ENCODE data around the gene GPC5. TPM values are rescaled to one million over a fixed set of nuclear protein-coding genes. Genes with fewer than 3 reads are reported as not detected.
"Not testable (repeated sequence)": the region's sequence is repeated elsewhere in the genome, so short reads cannot be mapped to it uniquely, and the experiment has no call there.

The GPC5 gene
- polyA plus RNA-seq, 10 donors = 0.16 to 0.77 (median 0.26) TPM

- DNase-seq = no peak
These were observed 469.9 kb downstream of the GPC5 start for GRCh38 chr13:91868351-91868750.

- DNase-seq = no peak
These were observed 480.1 kb downstream of the GPC5 start for GRCh38 chr13:91878491-91878890.

- DNase-seq = no peak
These were observed 480.9 kb downstream of the GPC5 start for GRCh38 chr13:91879360-91879759.

DNA sequence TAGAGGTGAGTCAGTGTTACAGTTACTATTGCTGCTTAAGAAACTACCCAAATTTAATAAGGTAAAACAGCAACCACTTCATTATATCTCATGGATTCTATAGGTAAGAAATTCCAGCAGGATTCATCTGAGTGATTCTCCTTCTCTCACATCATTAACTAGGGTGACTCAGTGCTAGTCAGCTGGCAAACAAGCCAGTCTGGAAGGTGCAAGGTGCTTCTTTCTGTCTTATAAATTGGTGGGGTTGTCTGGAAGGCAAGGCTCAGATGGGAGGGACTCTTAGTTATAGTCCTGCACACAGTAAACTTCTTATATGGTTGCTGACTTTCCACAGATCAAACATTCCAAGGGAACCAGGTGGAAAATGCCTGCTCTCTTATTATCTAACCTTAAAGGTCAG is 484.5 kb downstream of the GPC5 start:
- no peak for DNase-seq

DNA sequence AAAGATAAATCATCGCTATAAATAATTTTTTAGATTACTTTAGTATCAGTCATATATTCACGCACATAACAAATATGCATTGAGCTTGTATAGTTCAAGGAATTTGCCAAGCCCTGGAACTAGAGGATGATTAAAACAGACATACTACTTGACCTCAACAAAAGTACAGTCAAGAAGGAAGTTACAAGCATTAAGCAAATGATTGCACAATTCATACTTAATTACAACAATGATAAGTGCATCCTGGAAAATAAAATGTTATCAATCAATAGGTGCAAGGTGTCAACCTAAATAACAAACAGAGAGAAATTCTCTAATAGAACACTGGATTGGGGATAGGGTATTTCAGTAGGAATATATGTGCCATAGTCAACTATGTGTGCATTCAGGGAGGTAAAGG is 491.2 kb downstream of the GPC5 start:
- DNase-seq = no peak

DNA sequence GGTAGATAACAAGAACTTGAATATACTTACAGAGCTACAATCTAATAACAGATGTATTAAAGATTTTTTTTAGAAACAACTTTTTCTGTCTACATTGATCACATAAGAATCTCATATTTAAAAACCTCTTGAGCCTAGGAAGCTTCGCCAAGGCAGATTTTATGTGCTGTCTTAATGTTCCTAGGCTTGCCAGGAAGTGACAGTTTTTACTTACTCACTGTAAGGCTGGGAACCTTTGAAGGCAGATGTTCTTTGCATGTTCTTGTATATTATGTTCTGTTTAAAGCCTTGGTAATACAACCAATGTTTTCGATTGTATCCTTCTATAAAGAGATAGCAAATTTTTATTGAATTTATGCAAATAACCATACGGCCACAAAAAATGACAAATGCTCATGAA is 492.7 kb downstream of the GPC5 start:
- peak; percentile 52 to 83 (median 56) for DNase-seq

GRCh38 chr13:91893040-91893439 is 494.6 kb downstream of the GPC5 start:
- DNase-seq = no peak

GRCh38 chr13:91894316-91894715 is 495.9 kb downstream of the GPC5 start:
- peak; percentile 48 to 89 (median 80) for DNase-seq

DNA sequence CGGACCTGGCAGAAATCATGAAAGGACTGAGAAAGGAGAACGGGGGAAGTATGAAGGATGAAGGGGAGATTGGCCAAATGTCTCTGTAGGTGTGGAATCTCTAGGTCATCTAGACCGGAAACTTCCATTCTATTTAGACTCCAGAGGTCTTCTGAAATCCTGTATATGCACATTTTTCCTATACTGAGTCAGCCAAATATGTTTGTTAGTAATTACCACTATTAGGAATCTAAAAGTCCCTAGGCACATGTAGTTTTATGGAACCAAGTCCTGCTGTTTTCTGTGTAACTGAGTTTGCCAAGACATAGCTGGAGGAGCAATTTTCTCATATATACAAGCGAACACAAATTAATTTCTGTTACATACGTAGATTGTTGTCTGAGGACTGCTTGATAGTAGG is 498.1 kb downstream of the GPC5 start:
- DNase-seq = peak; percentile 46 to 86 (median 66)

- DNase-seq = not testable (repeated sequence)
These were observed 500.6 kb downstream of the GPC5 start for GRCh38 chr13:91898986-91899385.

- DNase-seq = no peak
These were observed 503.9 kb downstream of the GPC5 start for GRCh38 chr13:91902291-91902690.

- no peak for DNase-seq
These were observed 505.6 kb downstream of the GPC5 start for GRCh38 chr13:91904005-91904404.

DNA sequence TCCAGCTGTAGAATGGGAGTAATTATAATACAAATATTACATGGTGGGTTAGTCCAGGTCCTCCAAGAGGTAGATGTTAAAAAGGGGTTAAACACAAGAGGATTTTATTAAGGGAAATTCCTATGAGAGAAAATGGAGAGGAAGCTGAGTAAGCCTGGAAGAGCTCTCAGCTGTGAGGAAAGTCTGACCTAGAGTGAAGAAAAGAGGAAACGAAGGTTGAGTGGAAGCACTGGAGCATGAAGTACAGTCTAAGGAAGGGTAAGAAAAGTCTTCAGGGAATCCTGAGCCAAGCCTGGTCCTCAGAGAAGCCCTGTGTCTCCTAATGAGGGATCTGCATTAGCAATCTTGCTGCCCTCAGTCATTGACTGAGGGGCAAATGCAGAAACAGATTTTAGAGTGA is 506.2 kb downstream of the GPC5 start:
- DNase-seq = no peak

- no peak for DNase-seq
These were observed 509.0 kb downstream of the GPC5 start for GRCh38 chr13:91907398-91907797.

DNA sequence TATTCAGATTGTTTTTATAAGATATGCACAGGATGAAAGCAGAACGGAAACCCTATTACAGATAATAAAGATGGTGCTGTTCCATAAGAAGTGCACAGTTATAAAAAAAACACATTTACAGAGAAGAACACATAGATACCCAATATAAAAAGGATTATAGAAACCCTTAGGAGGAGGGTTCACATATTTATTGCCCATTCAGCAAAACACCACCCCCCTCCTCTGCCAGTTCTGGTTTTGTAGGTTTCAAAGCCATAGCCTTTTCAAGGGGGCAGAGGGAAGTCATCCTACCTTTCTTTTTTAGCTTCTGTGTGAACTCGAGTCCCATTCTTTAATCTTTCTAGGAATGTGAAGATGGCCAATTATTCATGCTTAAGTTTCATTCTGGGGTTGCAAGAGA is 511.2 kb downstream of the GPC5 start:
- no peak for DNase-seq

- no peak for DNase-seq
These were observed 524.7 kb downstream of the GPC5 start for GRCh38 chr13:91922969-91923592.

- no peak for DNase-seq
These were observed 532.3 kb downstream of the GPC5 start for GRCh38 chr13:91930687-91931086.

DNA sequence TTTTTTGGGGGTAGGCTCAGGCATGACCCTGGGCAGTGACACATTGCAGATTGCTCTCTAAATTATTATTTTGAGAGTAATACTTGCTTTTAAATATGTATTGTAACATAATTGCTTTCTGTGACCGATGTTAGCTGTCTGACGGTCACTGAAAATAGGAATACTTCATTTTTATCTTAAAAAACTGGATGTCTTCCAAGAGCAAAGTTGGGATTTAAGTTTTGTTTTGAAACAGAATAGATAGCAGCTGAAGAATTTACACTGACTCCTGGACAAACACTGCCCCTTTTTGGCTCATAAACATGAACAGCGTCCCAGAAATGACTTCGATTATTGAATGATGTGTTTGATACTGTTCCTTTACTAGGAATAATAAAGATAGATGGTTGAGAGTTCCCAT is 535.9 kb downstream of the GPC5 start:
- peak; percentile 30 to 64 (median 44) for DNase-seq

- DNase-seq = peak; percentile 6 to 32 (median 7)
These were observed 548.2 kb downstream of the GPC5 start for GRCh38 chr13:91946498-91947070.

DNA sequence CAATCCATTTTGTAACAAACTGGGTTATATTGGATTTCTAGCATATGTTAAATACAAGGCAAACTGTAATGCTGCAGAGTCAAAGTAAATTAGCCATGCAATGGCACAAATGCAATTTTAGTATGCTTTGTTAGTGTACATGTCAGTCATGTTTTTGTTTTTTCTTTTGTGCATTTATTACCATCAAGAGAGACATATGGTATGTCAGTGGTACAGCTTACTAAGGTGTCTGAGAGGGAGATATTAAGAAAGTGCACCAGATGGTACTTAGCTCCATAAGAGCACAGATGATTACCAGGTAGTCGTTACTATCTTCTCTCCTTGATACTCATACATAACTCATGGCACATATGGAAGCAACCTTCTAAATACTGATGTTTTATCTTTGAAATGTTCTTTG is 550.3 kb downstream of the GPC5 start:
- no peak for DNase-seq

DNA sequence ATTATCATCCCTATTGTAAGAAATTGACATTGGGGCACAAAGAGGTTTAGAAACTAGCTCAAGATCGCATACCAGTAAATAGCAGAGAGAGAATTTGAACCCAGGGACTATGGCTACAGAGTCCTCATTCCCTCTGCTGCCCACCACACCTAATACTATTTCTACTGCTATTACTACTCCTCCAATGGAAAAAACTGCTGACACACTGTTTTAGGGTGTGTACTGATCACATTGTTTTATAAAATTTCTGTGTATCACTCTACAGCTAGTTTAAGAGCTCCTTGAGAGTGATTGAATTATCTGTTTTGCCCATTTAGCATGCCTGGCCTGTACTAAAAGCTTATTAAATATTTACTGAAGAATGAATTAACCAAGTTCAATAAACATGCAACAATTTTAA is 552.4 kb downstream of the GPC5 start:
- no peak for DNase-seq

DNA sequence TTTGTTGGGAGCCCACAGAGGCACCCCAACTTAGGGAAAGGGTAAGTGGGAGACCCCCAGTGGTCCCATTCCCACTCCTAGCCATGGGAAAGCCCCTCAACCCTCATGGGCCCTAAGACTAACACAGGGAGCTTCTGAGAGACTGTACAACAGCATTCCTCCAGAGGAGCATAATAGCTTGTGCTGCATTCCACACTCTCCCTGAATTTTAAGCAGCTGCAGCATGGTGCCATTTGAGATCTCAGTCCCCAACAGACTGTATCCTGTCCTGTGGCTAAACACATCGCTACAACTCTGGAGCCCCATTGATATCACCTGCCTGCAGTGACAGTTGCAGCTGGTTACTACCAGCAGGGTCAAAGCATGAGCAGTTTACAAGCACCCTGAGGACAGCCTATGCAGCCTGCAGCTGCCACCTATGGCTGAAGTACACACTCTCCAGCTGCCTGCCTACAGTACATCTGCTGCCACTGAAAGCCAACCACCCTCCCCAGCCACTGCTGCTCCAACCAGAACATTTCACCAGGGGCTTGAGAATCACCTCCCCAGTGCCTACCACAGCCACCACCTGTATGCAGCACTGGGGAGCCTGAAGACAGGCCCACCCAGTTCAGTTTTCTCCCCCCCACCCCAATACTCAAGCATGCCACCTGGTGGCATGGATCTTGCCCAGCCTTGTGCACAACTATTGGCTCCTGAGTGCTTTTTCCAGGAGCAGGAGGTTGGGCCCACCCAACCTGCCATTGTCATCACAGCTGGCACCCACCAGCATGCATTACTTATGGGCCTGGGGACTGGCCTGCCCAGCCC is 557.3 kb downstream of the GPC5 start:
- DNase-seq = no peak

GRCh38 chr13:91960947-91961346 is 562.5 kb downstream of the GPC5 start:
- no peak for DNase-seq

All from muscle of back (tissue), 11 donors.